ENCODE measurements around the gene MT1B.

The MT1B gene

GRCh38 chr16:56634715-56635440 is 16.8 kb upstream of the MT1B start:
- Histone ChIP-seq H3K9ac (ENCODE audit: low read length) (no peak overlapping the region), H3K4me2 (ENCODE audit: low read length, poor library complexity, severe bottlenecking) (peak overlapping the region; percentile 26), H3K23ac (ENCODE audit: low read length in 2 of 2) (no peak overlapping the region), H3K9me3 (ENCODE audit: control insufficient read depth, low read length) (no peaks in the 10 kb centered on the region), H3K27me3 (ENCODE audit: control insufficient read depth in 1 of 2, insufficient read depth in 1 of 2, low read length in 2 of 2) (peaks cover 16 to 79% of the 10 kb centered on the region in 2 experiments), H3K36me3 (ENCODE audit: control insufficient read depth in 1 of 2, insufficient read depth in 2 of 2, low read depth in 1 of 2, low read length in 2 of 2) (no peaks in the 10 kb centered on the region), H3K4ac (ENCODE audit: low read depth in 1 of 2, low read length in 2 of 2) (no peak overlapping the region), H4K91ac (ENCODE audit: low read length) (no peak overlapping the region), H2BK15ac (ENCODE audit: low read depth, poor library complexity, severe bottlenecking) (no peak overlapping the region), H2BK120ac (ENCODE audit: low read depth, low read length) (no peak overlapping the region), H2AFZ (ENCODE audit: low read depth, low read length) (no peak overlapping the region), H2AK5ac (ENCODE audit: low read length, severe bottlenecking) (no peak overlapping the region), H2BK12ac (ENCODE audit: low read length in 2 of 2) (no peak overlapping the region), H3K18ac (ENCODE audit: low read depth in 1 of 2, low read length in 2 of 2) (no peak overlapping the region), H3K27ac (ENCODE audit: low read length, poor library complexity, severe bottlenecking) (no peak overlapping the region), H3K4me1 (ENCODE audit: control insufficient read depth, insufficient read depth, low read depth, low read length) (peaks cover 24% of the 10 kb centered on the region), H3K79me1 (replicated peaks; ENCODE audit: low read length, poor library complexity, severe bottlenecking) (no peaks in the 10 kb centered on the region), H3K4me3 (ENCODE audit: insufficient read depth in 1 of 2, low read depth in 1 of 2, low read length in 2 of 2) (no peak overlapping the region), H2BK5ac (ENCODE audit: low read depth, low read length, poor library complexity, severe bottlenecking) (no peak overlapping the region), H3K14ac (ENCODE audit: low read length in 2 of 2) (no peak overlapping the region), H4K8ac (ENCODE audit: low read length) (no peak overlapping the region)
- 3% methylated on average over 43 of the region's 47 CpGs for WGBS
- DNase-seq, result no peak

DNA sequence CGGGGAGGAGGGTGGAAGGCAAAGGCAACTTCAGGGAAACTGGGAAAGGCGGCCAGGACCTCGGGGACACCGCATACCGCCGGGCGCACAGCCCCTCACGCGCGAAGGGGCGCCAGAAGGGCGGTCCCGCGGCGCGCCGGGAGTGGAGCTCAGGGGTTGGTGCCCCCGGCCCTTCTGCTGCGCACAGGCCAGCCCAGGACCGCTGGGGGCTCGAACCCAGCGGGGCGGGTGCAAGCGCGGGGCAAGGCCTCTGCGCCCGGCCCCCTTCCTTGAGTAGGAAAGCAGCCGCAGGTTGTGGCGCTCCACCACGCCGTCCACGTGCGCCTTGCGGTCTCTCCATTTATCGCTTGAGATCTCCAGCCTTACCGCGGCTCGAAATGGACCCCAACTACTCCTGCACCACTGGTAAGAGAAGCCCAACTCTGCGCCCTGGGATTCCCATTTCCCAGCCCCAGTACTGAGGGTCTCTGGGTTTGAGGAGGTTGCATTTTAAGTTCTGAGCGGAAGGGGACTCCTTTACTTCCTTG is 16.2 kb upstream of the MT1B start:
- peak overlapping the region; percentile 26 for H3K4me2 ChIP-seq (ENCODE audit: low read length, poor library complexity, severe bottlenecking)
- H3K18ac ChIP-seq (ENCODE audit: low read depth in 1 of 2, low read length in 2 of 2), result no peak overlapping the region
- 2% methylated on average over 39 of the region's 40 CpGs for WGBS
- no peaks in the 10 kb centered on the region for H3K79me1 ChIP-seq (replicated peaks; ENCODE audit: low read length, poor library complexity, severe bottlenecking)
- H2AFZ ChIP-seq (ENCODE audit: low read depth, low read length), result no peak overlapping the region
- peaks cover 24% of the 10 kb centered on the region for H3K4me1 ChIP-seq (ENCODE audit: control insufficient read depth, insufficient read depth, low read depth, low read length)
- no peaks in the 10 kb centered on the region for H3K36me3 ChIP-seq (ENCODE audit: control insufficient read depth in 1 of 2, insufficient read depth in 2 of 2, low read depth in 1 of 2, low read length in 2 of 2)
- no peak overlapping the region for H3K23ac ChIP-seq (ENCODE audit: low read length in 2 of 2)
- no peak overlapping the region for H2AK5ac ChIP-seq (ENCODE audit: low read length, severe bottlenecking)
- no peak overlapping the region for H3K9ac ChIP-seq (ENCODE audit: low read length)
- no peak overlapping the region for H4K91ac ChIP-seq (ENCODE audit: low read length)
- H3K4ac ChIP-seq (ENCODE audit: low read depth in 1 of 2, low read length in 2 of 2), result no peak overlapping the region
- no peak for DNase-seq
- no peak overlapping the region for H2BK12ac ChIP-seq (ENCODE audit: low read length in 2 of 2)
- peaks cover 16 to 82% of the 10 kb centered on the region in 2 experiments for H3K27me3 ChIP-seq (ENCODE audit: control insufficient read depth in 1 of 2, insufficient read depth in 1 of 2, low read length in 2 of 2)
- no peak overlapping the region for H2BK120ac ChIP-seq (ENCODE audit: low read depth, low read length)
- H2BK15ac ChIP-seq (ENCODE audit: low read depth, poor library complexity, severe bottlenecking), result no peak overlapping the region
- H4K8ac ChIP-seq (ENCODE audit: low read length), result no peak overlapping the region
- no peak overlapping the region for H3K27ac ChIP-seq (ENCODE audit: low read length, poor library complexity, severe bottlenecking)
- no peak overlapping the region for H3K4me3 ChIP-seq (ENCODE audit: insufficient read depth in 1 of 2, low read depth in 1 of 2, low read length in 2 of 2)
- H3K9me3 ChIP-seq (ENCODE audit: control insufficient read depth, low read length), result no peaks in the 10 kb centered on the region
- H3K14ac ChIP-seq (ENCODE audit: low read length in 2 of 2), result no peak overlapping the region
- H2BK5ac ChIP-seq (ENCODE audit: low read depth, low read length, poor library complexity, severe bottlenecking), result no peak overlapping the region

DNA sequence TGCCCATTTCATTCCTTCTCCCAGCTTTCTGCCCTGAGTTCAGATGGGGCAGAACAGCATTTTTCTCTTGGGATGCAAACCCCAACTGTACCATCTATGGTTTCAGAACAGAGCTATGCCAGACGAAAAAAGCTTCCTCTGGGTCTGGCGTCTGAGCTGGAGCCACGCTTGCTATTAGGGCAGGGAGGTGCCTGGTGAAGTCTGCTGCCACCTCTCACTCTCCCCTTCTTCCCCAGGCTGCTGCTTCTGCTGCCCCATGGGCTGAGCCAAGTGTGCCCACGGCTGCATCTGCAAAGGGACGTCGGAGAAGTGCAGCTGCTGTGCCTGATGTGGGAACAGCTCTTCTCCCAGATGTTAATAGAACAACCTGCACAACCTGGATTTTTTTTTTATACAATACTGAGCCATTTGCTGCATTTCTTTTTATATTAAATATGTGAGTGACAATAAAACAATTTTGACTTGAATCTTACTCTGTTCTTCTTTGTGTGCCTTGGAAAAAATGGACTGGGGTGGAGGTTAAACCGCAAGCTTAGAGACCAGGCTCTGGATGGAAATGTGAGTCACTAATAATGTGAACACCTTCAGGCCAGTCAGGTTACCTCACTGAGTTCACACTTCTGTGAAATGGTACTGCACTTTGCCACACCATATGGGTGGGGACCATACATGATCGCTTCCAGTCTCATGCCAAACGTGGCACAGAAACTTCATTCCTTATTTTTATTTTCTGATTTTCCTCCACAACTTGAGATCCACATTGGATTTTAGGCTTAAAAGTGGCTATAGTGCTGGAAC is 14.9 kb upstream of the MT1B start:
- Histone ChIP-seq H3K27me3 (ENCODE audit: control insufficient read depth in 1 of 2, insufficient read depth in 1 of 2, low read length in 2 of 2) (peaks cover 16 to 89% of the 10 kb centered on the region in 2 experiments), H3K27ac (ENCODE audit: low read length, poor library complexity, severe bottlenecking) (no peak overlapping the region), H3K9ac (ENCODE audit: low read length) (no peak overlapping the region), H4K91ac (ENCODE audit: low read length) (no peak overlapping the region), H3K4me3 (ENCODE audit: insufficient read depth in 1 of 2, low read depth in 1 of 2, low read length in 2 of 2) (no peak overlapping the region), H2AFZ (ENCODE audit: low read depth, low read length) (no peak overlapping the region), H2BK5ac (ENCODE audit: low read depth, low read length, poor library complexity, severe bottlenecking) (no peak overlapping the region), H3K9me3 (ENCODE audit: control insufficient read depth, low read length) (no peaks in the 10 kb centered on the region), H3K4me2 (ENCODE audit: low read length, poor library complexity, severe bottlenecking) (no peak overlapping the region), H2BK120ac (ENCODE audit: low read depth, low read length) (no peak overlapping the region), H2BK12ac (ENCODE audit: low read length in 2 of 2) (no peak overlapping the region), H3K4me1 (ENCODE audit: control insufficient read depth, insufficient read depth, low read depth, low read length) (peaks cover 24% of the 10 kb centered on the region), H3K23ac (ENCODE audit: low read length in 2 of 2) (no peak overlapping the region), H3K18ac (ENCODE audit: low read depth in 1 of 2, low read length in 2 of 2) (no peak overlapping the region), H3K36me3 (ENCODE audit: control insufficient read depth in 1 of 2, insufficient read depth in 2 of 2, low read depth in 1 of 2, low read length in 2 of 2) (no peaks in the 10 kb centered on the region), H2AK5ac (ENCODE audit: low read length, severe bottlenecking) (no peak overlapping the region), H3K79me1 (replicated peaks; ENCODE audit: low read length, poor library complexity, severe bottlenecking) (no peaks in the 10 kb centered on the region), H2BK15ac (ENCODE audit: low read depth, poor library complexity, severe bottlenecking) (no peak overlapping the region), H3K14ac (ENCODE audit: low read length in 2 of 2) (no peak overlapping the region), H3K4ac (ENCODE audit: low read depth in 1 of 2, low read length in 2 of 2) (no peak overlapping the region), H4K8ac (ENCODE audit: low read length) (no peak overlapping the region)
- DNase-seq, result no peak
- 17% methylated on average over 9 of the region's 9 CpGs for WGBS
